LNCAP (cell line): Measurements from ENCODE around the gene FCER2.

Experiments
- TF ChIP-seq, protein P1 (sequence below): fragments of 450-650 bp; IDR thresholded peaks from 2 replicates; pipeline ENCODE4 v1.5.1; 2017; ENCODE audit warnings: mild to moderate bottlenecking

Gene FCER2

DNA sequence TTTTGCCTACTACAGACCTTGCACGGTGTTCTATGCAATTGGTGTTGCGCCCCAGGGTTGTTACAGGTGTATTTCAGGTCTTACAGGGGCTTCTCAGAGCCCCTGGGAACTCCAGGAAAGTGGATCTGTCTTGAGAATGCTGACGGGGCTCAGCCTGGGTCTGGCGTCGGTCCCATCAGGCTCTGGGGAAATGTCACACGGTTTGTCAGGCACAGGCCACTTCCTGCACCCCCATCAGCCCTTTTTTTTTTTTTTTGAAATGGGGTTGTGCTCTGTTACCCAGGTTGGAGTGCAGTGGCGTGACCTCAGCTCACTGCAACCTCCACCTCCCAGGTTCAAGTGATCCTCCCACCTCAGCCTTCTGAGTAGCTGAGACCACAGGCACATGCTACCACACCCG, 16.7 kb upstream of the FCER2 start:
- TF ChIP-seq, protein P1, sequence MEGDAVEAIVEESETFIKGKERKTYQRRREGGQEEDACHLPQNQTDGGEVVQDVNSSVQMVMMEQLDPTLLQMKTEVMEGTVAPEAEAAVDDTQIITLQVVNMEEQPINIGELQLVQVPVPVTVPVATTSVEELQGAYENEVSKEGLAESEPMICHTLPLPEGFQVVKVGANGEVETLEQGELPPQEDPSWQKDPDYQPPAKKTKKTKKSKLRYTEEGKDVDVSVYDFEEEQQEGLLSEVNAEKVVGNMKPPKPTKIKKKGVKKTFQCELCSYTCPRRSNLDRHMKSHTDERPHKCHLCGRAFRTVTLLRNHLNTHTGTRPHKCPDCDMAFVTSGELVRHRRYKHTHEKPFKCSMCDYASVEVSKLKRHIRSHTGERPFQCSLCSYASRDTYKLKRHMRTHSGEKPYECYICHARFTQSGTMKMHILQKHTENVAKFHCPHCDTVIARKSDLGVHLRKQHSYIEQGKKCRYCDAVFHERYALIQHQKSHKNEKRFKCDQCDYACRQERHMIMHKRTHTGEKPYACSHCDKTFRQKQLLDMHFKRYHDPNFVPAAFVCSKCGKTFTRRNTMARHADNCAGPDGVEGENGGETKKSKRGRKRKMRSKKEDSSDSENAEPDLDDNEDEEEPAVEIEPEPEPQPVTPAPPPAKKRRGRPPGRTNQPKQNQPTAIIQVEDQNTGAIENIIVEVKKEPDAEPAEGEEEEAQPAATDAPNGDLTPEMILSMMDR: no peak

DNA sequence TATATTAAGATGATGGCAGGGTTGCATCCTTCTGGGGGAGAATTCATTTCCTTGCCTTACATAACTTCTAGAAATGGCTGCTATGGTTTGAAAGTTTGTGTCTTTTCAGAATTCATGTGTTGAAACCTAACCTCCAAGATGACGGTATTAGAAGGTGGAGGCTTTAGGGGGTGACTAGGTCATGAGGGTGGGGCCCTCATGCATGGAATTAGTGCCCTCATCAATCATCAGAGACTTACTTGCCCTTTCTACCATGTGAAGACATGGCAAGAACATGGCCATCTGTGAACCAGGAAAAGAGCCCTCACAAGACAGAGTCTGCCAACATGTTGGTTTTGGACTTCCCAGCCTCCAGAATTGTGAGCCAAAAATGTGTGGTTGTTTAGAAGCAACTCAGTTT, 14.8 kb upstream of the FCER2 start:
- TF ChIP-seq, protein P1: no peak

DNA sequence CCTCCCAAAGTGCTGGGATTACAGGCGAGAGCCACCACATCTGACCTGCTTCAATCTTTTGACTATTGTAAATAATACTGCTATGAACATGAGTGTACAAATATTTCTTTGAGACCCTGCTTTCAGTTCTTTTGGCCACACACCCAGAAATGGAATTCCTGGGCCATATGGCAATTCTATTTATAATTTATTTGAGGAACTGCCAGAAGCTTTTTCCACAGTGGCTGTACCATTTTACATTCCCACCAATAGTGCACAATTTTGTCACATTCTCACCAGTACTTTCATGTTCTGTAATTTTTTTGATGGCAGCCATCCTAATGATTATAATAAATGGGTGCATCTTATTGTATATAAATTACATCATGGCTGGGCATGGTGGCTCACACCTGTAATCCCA, 13.7 kb upstream of the FCER2 start:
- TF ChIP-seq, protein P1: no peak

DNA sequence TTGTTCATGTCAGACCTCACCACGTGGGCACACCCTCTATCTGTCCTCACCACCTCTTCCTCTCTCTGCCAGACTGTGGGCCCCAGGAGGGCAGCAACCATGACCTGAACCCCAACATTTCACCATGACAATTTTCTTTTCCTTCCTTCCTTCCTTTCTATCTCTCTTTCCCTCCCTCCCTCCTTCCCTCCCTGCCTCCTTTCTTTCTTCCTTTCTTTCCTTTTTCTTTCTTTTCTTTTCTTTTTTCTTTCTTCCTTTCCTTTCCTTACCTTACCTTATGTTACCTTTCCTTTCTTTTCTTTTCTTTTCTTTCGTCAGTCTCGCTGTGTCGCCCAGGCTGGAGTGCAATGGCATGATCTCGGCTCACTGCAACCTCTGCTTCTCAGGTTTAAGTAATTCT, 8.7 kb upstream of the FCER2 start:
- TF ChIP-seq, protein P1: no peak

DNA sequence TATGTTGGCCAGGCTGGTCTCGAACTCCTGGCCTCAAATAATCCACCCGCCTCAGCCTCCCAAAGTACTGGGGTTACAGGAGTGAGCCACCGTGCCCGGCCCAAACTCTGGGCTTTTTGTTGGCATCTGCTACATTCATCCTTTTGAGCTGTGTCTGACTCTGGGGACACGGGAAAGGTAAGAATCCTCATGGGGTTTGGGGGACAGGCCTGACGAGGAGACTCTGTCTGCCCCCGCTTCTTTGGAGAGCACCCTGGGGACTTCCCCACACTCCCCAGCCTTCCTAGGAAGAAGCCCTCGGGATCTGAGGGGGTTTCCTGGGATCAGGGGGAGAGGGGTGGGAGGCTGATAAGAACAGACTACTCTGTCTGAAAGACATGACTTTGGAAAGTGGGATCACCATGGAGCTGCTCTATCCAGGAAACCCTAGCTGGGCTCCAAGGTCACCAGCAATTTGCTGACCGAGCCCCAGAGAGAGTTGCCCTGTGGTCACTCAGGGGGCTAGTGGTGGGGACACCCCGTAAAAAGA, 8.1 kb upstream of the FCER2 start:
- TF ChIP-seq, protein P1: no peak

DNA sequence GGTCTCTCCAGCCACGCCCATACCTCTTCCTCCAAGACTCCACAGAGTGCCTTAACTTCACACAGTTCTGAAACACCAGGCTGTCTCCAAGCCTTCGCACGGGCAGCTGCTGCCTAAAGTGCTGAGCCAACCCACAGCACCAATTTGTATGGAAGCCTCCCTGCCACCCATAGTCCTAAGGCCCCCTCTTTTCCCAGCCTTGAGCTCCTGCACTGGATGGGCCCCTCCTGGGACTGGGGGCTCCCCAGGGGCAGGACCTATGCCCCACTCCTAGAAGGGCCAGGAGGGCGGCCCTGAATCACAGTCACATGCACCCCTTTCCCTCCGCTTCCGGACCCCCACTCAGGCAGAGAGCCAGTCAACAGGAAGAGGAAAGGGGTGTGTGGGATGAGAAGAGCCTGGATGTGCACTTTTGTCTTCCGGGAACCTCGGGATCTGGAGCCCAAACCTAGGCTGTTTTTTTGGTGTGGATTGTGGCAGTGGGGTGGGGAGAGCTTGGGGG, 5.1 kb upstream of the FCER2 start:
- TF ChIP-seq, protein P1: no peak

DNA sequence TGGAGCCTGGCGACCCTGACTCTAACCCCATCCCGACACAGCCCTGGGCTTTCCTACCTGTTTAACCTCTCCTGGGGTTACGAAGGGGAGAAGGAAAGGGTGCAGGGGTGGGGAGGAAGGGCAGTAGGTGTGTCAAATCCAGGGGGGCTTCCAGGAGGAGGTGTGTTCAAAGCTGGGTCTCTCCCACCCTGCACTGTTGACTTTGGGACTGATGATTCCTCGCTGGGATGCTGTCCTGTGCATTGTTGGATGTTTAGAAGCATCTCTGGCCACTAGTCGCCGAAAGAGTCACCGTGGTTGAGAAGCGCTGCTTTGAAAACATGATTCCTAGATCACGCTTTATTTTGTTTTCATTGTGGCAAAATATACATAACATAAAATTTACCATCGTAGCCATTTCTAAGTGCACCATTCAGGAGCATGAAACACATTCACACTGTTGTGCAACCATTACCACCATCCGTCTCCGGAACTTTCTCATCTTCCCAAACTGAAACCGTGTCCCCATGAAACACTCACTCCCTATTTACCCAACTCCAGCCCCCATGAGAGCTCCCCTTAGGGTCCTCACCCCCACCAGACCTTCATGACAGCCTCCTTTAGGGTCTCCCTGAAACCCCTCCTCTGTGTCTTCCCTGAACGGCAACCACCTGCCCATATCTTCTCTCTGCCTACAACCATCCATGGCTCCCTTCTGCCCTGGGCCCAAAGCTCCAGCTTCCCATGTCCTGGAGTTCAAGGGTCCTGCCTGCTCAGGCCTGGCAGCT, 4.4 kb upstream of the FCER2 start:
- TF ChIP-seq, protein P1: no peak
